ENCODE results near the gene TRIM59. TPM values are rescaled to one million over a fixed set of nuclear protein-coding genes. Genes with fewer than 3 reads are reported as not detected.
A peak's percentile ranks its signal among the peaks of the same experiment; 100 is the strongest.

The TRIM59 gene
- total and polyA plus RNA-seq, 2 of the 4 experiments (the other 2 are of a cell fraction): 8.0 to 65.4 TPM

GRCh38 chr3:160475884-160476283, 26.3 kb upstream of the TRIM59 start:
- no peak overlapping the region for H4K8ac ChIP-seq (ENCODE audit: low read depth in 2 of 2, low read length in 2 of 2)
- intact Hi-C loops (cut with micrococcal nuclease) (no loop called here), dilution Hi-C loops (cut with HindIII; ENCODE audit: low sequenced_read_pairs, unreplicated experiment) (no loop called here), in situ Hi-C loops (cut with MboI; ENCODE audit: low sequenced_read_pairs) (no loop called here)
- ChIA-PET POLR2A (ENCODE audit: unreplicated experiment) (no interaction called here), CTCF (interaction anchor here (0.6 kb wide), 1 partner anchor 25 kb away, joined by 4 read pairs; no protein-coding TSS in a partner anchor)
- no peaks in the 10 kb centered on the region for H3K27me3 ChIP-seq (ENCODE audit: control insufficient read depth, insufficient read depth, low read length)
- no peak overlapping the region for H3K4me2 ChIP-seq (ENCODE audit: low read depth, low read length)
- no peak overlapping the region for H2BK5ac ChIP-seq (ENCODE audit: low read depth, low read length, poor library complexity, severe bottlenecking)
- H3K27ac ChIP-seq (ENCODE audit: insufficient read depth, low read length): no peak overlapping the region
- H2AFZ ChIP-seq (replicated peaks; ENCODE audit: low read length, poor library complexity): no peak overlapping the region
- H3K36me3 ChIP-seq (ENCODE audit: control insufficient read depth, insufficient read depth, low read length): no peaks in the 10 kb centered on the region
- no peaks in the 10 kb centered on the region for H4K20me1 ChIP-seq (ENCODE audit: insufficient read depth, low read length)
- no peak overlapping the region for H2BK120ac ChIP-seq (ENCODE audit: low read depth, low read length)
- no peak overlapping the region for H2BK20ac ChIP-seq (ENCODE audit: low read depth, low read length)
- H4K91ac ChIP-seq (ENCODE audit: insufficient read depth, low read depth, low read length): no peak overlapping the region
- WGBS, 2 experiments (ENCODE audit: extremely low coverage in 2 of 2, insufficient read length in 1 of 2): no CpG with 5 or more reads among the region's 2 CpGs
- H3K79me1 ChIP-seq (ENCODE audit: low read depth in 1 of 2, low read length in 2 of 2): no peaks in the 10 kb centered on the region; a peak in 1 of 4 replicates
- DNase-seq (peak; percentile 31), ATAC-seq (ENCODE audit: low read depth) (no peak)
- no peak overlapping the region for H3K56ac ChIP-seq (ENCODE audit: extremely low read depth, insufficient read depth, low read length)
- H3K9me3 ChIP-seq (ENCODE audit: control insufficient read depth, insufficient read depth, low read length): peaks cover 3% of the 10 kb centered on the region; the same call in 1 of the 2 replicates
- no peak overlapping the region for H3K9ac ChIP-seq (ENCODE audit: low read depth, low read length)
- no peak overlapping the region for H2BK15ac ChIP-seq (ENCODE audit: low read depth, low read length)
- peaks cover 15% of the 10 kb centered on the region for H3K9me1 ChIP-seq (ENCODE audit: insufficient read depth, low read length)
- no peak overlapping the region for H3K14ac ChIP-seq (replicated peaks; ENCODE audit: low read depth, low read length)
- peaks cover 20% of the 10 kb centered on the region for H3K4me1 ChIP-seq (ENCODE audit: control insufficient read depth, insufficient read depth, low read length)
- no peak overlapping the region for H2AK9ac ChIP-seq (replicated peaks; ENCODE audit: low read depth, low read length, poor library complexity)
- H2AK5ac ChIP-seq (ENCODE audit: low read depth, low read length): no peak overlapping the region
- H3K4me3 ChIP-seq (ENCODE audit: insufficient read depth, low read depth, low read length): no peak overlapping the region
- H3K23ac ChIP-seq (ENCODE audit: low read depth, low read length): no peak overlapping the region
- H3K4ac ChIP-seq (ENCODE audit: low read depth, low read length): no peak overlapping the region
- BruUV-seq (replicated peaks): no TSS peak
- no peak overlapping the region for H4K5ac ChIP-seq (ENCODE audit: low read depth, low read length)
- H3K18ac ChIP-seq (ENCODE audit: low read depth, low read length): no peak overlapping the region
- no peak for TF ChIP-seq MAZ (IDR thresholded peaks at IDR 0.05; ENCODE audit: borderline replicate concordance, low read depth, low read length)
- no peak for TF ChIP-seq USF2 (IDR thresholded peaks at IDR 0.05; ENCODE audit: low read depth, low read length)
- TF ChIP-seq SMC3 (IDR thresholded peaks at IDR 0.05; ENCODE audit: low read depth, low read length): no peak
- no peak for TF ChIP-seq MXI1 (IDR thresholded peaks at IDR 0.05; ENCODE audit: borderline replicate concordance, low read depth, low read length)
- TF ChIP-seq RCOR1 (IDR thresholded peaks at IDR 0.05; ENCODE audit: insufficient replicate concordance, low read length): no peak
- no peak for TF ChIP-seq RFX5 (IDR thresholded peaks at IDR 0.05; ENCODE audit: low read depth, low read length)
- no peak for TF ChIP-seq MAFK (IDR thresholded peaks at IDR 0.05; ENCODE audit: low read depth, low read length)
- TF ChIP-seq CTCF (conservative IDR thresholded peaks at IDR 0.05; ENCODE audit: low read depth, low read length): no peak
- no peak for TF ChIP-seq BHLHE40 (IDR thresholded peaks at IDR 0.05; ENCODE audit: low read depth, low read length)
- no peak for TF ChIP-seq NFE2L2 (IDR thresholded peaks at IDR 0.05; ENCODE audit: low read depth, low read length)
- TF ChIP-seq CHD1 (IDR thresholded peaks at IDR 0.05; ENCODE audit: low read depth, low read length): no peak
- no peak for TF ChIP-seq RAD21 (IDR thresholded peaks at IDR 0.05; ENCODE audit: low read length)
- TF ChIP-seq POLR2A (IDR thresholded peaks at IDR 0.05; ENCODE audit: low read depth, low read length): no peak
- TF ChIP-seq ELK1 (IDR thresholded peaks at IDR 0.05; ENCODE audit: borderline replicate concordance, low read depth, low read length): no peak
- no peak for TF ChIP-seq CEBPB (IDR thresholded peaks at IDR 0.05; ENCODE audit: low read depth, low read length)
